Measurements from ENCODE around the gene PKP4.

Gene PKP4

DNA sequence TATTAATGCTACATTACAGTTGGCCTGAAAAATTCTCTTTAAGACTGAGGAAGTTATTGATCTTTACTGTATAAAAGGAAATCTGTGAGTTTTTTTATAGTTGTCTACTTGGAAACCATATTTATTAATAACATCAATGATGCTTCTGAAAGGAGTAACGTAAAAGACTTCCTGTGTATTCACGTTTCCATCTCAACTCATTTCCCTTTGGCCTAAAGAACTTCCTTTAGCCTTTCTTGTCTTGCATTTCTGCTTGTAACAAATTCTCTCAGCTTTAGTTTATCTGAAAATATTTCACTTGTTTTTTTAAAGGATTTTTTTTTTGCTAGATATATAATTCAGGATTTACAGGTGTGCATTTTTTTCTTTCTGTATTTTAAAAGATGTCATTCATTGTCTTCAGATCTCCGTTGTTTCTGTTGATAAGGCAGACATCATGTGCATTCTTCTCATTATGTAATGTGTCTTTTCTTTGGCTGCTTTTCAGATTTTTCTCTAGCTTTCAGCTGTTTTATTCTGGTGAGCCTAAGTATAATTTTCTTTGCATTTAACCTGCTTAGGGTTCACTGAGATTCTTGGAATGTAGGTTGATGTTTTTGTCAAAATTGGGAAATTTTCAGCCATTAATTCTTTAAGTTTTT is 179.3 kb downstream of the PKP4 start:
- no peak for DNase-seq (ENCODE audit: low read depth)
- no peak overlapping the region for H3K4me3 ChIP-seq (ENCODE audit: low read depth, low read length)
- no peak for TF ChIP-seq POLR2A (IDR thresholded peaks at IDR 0.05; ENCODE audit: extremely low read depth, insufficient read length)
- TF ChIP-seq, protein P1, sequence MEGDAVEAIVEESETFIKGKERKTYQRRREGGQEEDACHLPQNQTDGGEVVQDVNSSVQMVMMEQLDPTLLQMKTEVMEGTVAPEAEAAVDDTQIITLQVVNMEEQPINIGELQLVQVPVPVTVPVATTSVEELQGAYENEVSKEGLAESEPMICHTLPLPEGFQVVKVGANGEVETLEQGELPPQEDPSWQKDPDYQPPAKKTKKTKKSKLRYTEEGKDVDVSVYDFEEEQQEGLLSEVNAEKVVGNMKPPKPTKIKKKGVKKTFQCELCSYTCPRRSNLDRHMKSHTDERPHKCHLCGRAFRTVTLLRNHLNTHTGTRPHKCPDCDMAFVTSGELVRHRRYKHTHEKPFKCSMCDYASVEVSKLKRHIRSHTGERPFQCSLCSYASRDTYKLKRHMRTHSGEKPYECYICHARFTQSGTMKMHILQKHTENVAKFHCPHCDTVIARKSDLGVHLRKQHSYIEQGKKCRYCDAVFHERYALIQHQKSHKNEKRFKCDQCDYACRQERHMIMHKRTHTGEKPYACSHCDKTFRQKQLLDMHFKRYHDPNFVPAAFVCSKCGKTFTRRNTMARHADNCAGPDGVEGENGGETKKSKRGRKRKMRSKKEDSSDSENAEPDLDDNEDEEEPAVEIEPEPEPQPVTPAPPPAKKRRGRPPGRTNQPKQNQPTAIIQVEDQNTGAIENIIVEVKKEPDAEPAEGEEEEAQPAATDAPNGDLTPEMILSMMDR (IDR thresholded peaks at IDR 0.05; ENCODE audit: low read depth, low read length), result no peak
- no peak for TF ChIP-seq MYC (IDR thresholded peaks at IDR 0.05; ENCODE audit: low read depth, low read length)
- TF ChIP-seq, protein P2, sequence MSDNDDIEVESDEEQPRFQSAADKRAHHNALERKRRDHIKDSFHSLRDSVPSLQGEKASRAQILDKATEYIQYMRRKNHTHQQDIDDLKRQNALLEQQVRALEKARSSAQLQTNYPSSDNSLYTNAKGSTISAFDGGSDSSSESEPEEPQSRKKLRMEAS (IDR thresholded peaks at IDR 0.05; ENCODE audit: low read depth, low read length), result no peak

DNA sequence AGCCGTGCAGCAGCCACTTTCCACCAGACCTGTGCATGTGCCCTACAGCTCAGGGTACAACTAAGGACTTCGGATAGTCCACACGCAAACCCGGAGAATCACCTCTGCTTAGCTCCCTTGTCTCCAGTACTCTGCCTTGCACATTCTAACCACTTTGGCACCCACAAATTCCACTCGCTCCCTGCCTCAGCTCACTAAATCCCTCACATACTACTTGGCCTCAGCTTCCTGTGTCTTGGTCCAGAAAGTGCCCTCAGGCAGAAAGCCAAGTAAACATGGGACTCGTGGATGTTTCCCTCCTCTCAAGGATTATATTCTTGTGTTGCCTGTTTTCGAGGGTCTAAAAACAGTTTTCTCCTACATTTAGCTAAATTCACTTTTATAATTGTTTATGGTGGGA is 180.6 kb downstream of the PKP4 start:
- no peak for DNase-seq (ENCODE audit: low read depth)
- TF ChIP-seq MYC (IDR thresholded peaks at IDR 0.05; ENCODE audit: low read depth, low read length), result no peak
- TF ChIP-seq, protein P2 (IDR thresholded peaks at IDR 0.05; ENCODE audit: low read depth, low read length), result no peak
- TF ChIP-seq, protein P1 (IDR thresholded peaks at IDR 0.05; ENCODE audit: low read depth, low read length), result no peak
- TF ChIP-seq POLR2A (IDR thresholded peaks at IDR 0.05; ENCODE audit: extremely low read depth, insufficient read length), result no peak
- no peak overlapping the region for H3K4me3 ChIP-seq (ENCODE audit: low read depth, low read length)

DNA sequence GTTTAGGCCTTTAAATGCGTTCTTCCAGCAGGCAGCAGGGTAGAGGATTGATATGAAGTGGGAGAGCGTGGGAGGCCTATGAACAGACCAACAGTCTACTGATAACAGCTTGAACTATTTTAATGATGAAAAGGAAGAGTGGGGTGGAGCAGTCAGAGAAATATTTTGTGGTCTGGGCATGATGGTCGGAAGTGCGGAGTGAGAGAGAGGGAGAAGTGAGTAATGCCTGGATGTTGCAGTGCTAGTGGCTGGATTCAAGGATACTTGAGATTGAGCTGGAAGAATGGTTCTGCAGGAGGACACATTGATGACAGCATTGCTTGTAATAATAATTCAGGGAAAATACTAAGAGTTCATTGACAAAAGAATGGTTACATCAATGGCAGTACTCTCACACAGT is 187.4 kb downstream of the PKP4 start:
- no peak overlapping the region for H3K4me3 ChIP-seq (ENCODE audit: low read depth, low read length)
- TF ChIP-seq, protein P1 (IDR thresholded peaks at IDR 0.05; ENCODE audit: low read depth, low read length), result no peak
- no peak for TF ChIP-seq POLR2A (IDR thresholded peaks at IDR 0.05; ENCODE audit: extremely low read depth, insufficient read length)
- TF ChIP-seq MYC (IDR thresholded peaks at IDR 0.05; ENCODE audit: low read depth, low read length), result no peak
- TF ChIP-seq, protein P2 (IDR thresholded peaks at IDR 0.05; ENCODE audit: low read depth, low read length), result no peak
- DNase-seq (ENCODE audit: low read depth), result no peak

DNA sequence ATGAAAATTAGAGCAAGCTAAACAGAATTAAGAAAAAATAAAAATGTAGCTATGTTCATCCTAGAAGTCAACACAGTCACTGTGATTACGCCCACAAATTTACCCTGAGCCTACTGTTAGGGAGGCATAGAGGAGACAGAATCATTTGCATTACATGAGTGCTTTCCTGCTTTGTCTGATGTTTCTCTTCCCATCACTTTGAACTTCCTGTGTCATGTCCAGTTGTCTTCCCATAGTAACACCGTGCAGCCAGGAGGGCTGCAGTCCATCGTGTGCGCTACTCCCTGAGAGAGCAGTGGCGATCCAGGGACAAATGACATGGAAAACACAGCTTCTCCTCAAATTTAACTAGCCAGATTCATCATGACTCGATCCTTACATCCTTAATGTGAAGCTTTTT is 188.5 kb downstream of the PKP4 start:
- H3K4me3 ChIP-seq (ENCODE audit: low read depth, low read length), result no peak overlapping the region
- no peak for DNase-seq (ENCODE audit: low read depth)
- TF ChIP-seq, protein P1 (IDR thresholded peaks at IDR 0.05; ENCODE audit: low read depth, low read length), result no peak
- no peak for TF ChIP-seq MYC (IDR thresholded peaks at IDR 0.05; ENCODE audit: low read depth, low read length)
- TF ChIP-seq, protein P2 (IDR thresholded peaks at IDR 0.05; ENCODE audit: low read depth, low read length), result no peak
- TF ChIP-seq POLR2A (IDR thresholded peaks at IDR 0.05; ENCODE audit: extremely low read depth, insufficient read length), result no peak

DNA sequence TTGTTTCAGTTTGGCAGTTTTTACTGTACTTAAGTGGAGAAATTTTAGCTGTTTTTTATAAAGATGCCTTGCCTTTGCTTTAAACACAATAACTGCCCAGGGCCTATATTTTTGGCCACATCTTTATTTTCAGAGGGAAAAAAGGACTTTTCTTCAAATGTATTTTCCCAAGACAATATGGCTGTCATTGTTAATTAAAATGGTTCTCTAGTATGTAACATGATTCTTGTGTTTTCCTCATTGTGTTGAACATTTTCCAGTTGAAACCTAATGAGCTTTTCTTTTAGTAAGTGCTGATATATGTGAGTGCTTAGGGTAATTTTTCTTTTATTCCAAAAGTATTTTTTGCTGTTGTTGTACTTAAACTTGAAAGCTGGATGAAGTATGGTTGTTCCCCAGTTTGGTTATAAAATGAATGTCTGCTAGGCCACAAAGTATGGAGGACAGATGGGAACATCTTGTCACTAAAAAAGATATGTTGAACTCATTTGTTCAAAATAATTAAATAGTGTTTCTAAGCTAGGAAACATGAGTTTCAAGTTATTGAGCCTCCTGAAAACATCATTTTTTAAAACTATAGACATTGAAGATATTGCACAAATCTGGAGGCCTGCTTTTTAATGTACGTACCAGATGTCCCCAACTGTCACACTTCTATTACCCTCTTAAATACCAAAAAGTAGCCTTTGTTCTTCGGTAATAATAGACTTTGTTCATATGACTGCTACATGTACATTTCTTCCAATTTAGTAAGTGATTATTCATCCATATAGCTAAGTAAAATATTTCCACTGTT is 190.9 kb downstream of the PKP4 start:
- H3K4me3 ChIP-seq (ENCODE audit: low read depth, low read length), result no peak overlapping the region
- DNase-seq (ENCODE audit: low read depth), result no peak
- TF ChIP-seq POLR2A (IDR thresholded peaks at IDR 0.05; ENCODE audit: extremely low read depth, insufficient read length), result no peak
- TF ChIP-seq, protein P1 (IDR thresholded peaks at IDR 0.05; ENCODE audit: low read depth, low read length), result no peak
- TF ChIP-seq, protein P2 (IDR thresholded peaks at IDR 0.05; ENCODE audit: low read depth, low read length), result no peak
- no peak for TF ChIP-seq MYC (IDR thresholded peaks at IDR 0.05; ENCODE audit: low read depth, low read length)
